ENCODE results near the gene MTUS2. TPM values are rescaled to one million over a fixed set of nuclear protein-coding genes. Genes with fewer than 3 reads are reported as not detected.
A peak's percentile ranks its signal among the peaks of the same experiment; 100 is the strongest.

Gene MTUS2
- total RNA-seq, 1 experiment from 2014 or later, result 0.11 TPM

DNA sequence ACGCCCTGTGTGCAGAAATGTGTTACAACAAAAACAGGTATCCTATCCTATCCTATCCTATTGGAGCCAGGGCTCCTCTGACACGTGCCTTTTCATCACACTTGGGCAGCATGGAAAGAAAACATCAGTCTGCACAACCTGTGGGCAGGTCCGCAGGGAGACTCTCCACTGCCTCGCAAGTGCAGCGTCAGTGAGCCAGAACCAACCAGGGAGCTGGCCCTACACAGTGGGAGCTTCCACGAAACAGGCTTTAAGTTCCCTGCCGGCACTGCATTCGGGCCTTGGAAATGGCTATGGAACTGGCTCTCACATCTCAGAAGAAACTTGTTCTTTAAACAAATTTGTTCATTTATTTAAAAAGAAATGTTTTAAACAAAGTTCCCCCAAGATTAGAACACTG is 725.8 kb downstream of the MTUS2 start:
- ChIA-PET CTCF (no interaction called here), POLR2A (ENCODE audit: low non-redundant PET) (interaction anchor here (1.0 kb wide), 1 partner anchor 180 kb away, joined by 3 read pairs; no protein-coding TSS in a partner anchor)

DNA sequence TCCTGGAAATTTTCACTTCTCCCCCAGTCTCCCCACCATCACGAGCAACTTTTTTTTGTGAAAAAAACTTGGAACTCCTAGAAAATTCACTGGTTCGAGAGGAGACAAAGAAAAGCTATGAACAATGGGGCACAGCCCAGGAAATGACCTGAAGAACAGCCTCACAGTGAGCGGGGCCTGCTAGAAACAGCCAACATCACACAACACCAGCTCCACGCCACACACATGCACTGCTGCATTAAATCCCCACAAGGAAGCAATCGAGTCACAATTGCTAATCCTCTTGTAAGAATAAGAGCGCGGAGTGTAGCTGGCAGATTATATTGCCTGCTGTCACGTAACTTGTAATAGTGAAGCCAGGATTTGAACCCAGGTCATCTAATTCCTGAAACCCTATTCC is 726.5 kb downstream of the MTUS2 start:
- ChIA-PET CTCF (no interaction called here), POLR2A (ENCODE audit: low non-redundant PET) (no interaction called here)
- H3K27me3 ChIP-seq (replicated peaks; ENCODE audit: insufficient read depth, low read depth, low read length, poor library complexity), result no peaks in the 10 kb centered on the region
- H3K4me3 ChIP-seq (ENCODE audit: low read depth, low read length, poor library complexity, severe bottlenecking), result no peak overlapping the region
- no peaks in the 10 kb centered on the region for H3K9me3 ChIP-seq (ENCODE audit: low read depth, low read length, poor library complexity, severe bottlenecking)
- intact Hi-C loops (cut with micrococcal nuclease; ENCODE audit: unreplicated experiment), result no loop called here
- DNase-seq (ENCODE audit: low spot score), result no peak
- H3K36me3 ChIP-seq (ENCODE audit: insufficient read depth, low read length, poor library complexity, severe bottlenecking), result peaks cover 11% of the 10 kb centered on the region
- TF ChIP-seq EZH2 (IDR thresholded peaks at IDR 0.05; ENCODE audit: borderline replicate concordance, low read depth, low read length, poor library complexity, severe bottlenecking), result no peak
- TF ChIP-seq, protein P1, sequence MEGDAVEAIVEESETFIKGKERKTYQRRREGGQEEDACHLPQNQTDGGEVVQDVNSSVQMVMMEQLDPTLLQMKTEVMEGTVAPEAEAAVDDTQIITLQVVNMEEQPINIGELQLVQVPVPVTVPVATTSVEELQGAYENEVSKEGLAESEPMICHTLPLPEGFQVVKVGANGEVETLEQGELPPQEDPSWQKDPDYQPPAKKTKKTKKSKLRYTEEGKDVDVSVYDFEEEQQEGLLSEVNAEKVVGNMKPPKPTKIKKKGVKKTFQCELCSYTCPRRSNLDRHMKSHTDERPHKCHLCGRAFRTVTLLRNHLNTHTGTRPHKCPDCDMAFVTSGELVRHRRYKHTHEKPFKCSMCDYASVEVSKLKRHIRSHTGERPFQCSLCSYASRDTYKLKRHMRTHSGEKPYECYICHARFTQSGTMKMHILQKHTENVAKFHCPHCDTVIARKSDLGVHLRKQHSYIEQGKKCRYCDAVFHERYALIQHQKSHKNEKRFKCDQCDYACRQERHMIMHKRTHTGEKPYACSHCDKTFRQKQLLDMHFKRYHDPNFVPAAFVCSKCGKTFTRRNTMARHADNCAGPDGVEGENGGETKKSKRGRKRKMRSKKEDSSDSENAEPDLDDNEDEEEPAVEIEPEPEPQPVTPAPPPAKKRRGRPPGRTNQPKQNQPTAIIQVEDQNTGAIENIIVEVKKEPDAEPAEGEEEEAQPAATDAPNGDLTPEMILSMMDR (conservative IDR thresholded peaks at IDR 0.05; ENCODE audit: low read depth, low read length), result no peak
- peaks cover 19% of the 10 kb centered on the region for H3K4me1 ChIP-seq (ENCODE audit: insufficient read depth, low read length, poor library complexity, severe bottlenecking)
- peak overlapping the region; percentile 11 for H3K27ac ChIP-seq (ENCODE audit: low read depth, low read length, poor library complexity, severe bottlenecking)
- BruUV-seq (replicated peaks), result no TSS peak

More for the DNA sequence above, 725.8 kb downstream of the MTUS2 start:
- no peak overlapping the region for H3K4me3 ChIP-seq (ENCODE audit: low read depth, low read length, poor library complexity, severe bottlenecking)
- H3K27me3 ChIP-seq (replicated peaks; ENCODE audit: insufficient read depth, low read depth, low read length, poor library complexity), result no peaks in the 10 kb centered on the region
- intact Hi-C loops (cut with micrococcal nuclease; ENCODE audit: unreplicated experiment), result no loop called here
- H3K9me3 ChIP-seq (ENCODE audit: low read depth, low read length, poor library complexity, severe bottlenecking), result no peaks in the 10 kb centered on the region
- BruUV-seq (replicated peaks), result no TSS peak
- DNase-seq (ENCODE audit: low spot score), result no peak
- H3K27ac ChIP-seq (ENCODE audit: low read depth, low read length, poor library complexity, severe bottlenecking), result no peak overlapping the region
- peaks cover 19% of the 10 kb centered on the region for H3K4me1 ChIP-seq (ENCODE audit: insufficient read depth, low read length, poor library complexity, severe bottlenecking)
- H3K36me3 ChIP-seq (ENCODE audit: insufficient read depth, low read length, poor library complexity, severe bottlenecking), result peaks cover 7% of the 10 kb centered on the region
- TF ChIP-seq, protein P1 (conservative IDR thresholded peaks at IDR 0.05; ENCODE audit: low read depth, low read length), result no peak
- TF ChIP-seq EZH2 (IDR thresholded peaks at IDR 0.05; ENCODE audit: borderline replicate concordance, low read depth, low read length, poor library complexity, severe bottlenecking), result no peak

DNA sequence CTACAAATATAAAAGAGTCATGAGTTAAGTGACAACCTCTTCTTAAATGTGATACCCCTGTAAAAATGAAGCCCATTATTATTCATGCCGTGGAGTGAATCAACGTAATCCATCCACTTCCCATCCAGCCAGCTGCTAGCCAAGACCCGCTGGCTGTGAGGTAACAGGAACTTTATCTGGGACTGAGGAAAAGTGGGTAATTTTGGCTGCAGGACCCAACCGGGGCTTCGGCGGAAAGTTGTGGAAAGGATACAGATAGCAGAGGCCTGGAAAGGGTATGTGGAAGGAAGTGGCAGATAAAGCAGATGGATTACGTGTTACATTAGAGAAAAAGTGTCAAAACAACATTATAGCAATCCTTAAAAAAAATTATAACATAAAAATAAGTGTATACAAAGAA is 727.0 kb downstream of the MTUS2 start:
- H3K4me1 ChIP-seq (ENCODE audit: insufficient read depth, low read length, poor library complexity, severe bottlenecking), result peaks cover 19% of the 10 kb centered on the region
- no peaks in the 10 kb centered on the region for H3K27me3 ChIP-seq (replicated peaks; ENCODE audit: insufficient read depth, low read depth, low read length, poor library complexity)
- ChIA-PET POLR2A (ENCODE audit: low non-redundant PET) (no interaction called here), CTCF (no interaction called here)
- TF ChIP-seq, protein P1 (conservative IDR thresholded peaks at IDR 0.05; ENCODE audit: low read depth, low read length), result no peak
- TF ChIP-seq EZH2 (IDR thresholded peaks at IDR 0.05; ENCODE audit: borderline replicate concordance, low read depth, low read length, poor library complexity, severe bottlenecking), result no peak
- no TSS peak for BruUV-seq (replicated peaks)
- H3K27ac ChIP-seq (ENCODE audit: low read depth, low read length, poor library complexity, severe bottlenecking), result peak overlapping the region; percentile 11
- H3K9me3 ChIP-seq (ENCODE audit: low read depth, low read length, poor library complexity, severe bottlenecking), result no peaks in the 10 kb centered on the region
- no peak for DNase-seq (ENCODE audit: low spot score)
- H3K36me3 ChIP-seq (ENCODE audit: insufficient read depth, low read length, poor library complexity, severe bottlenecking), result peaks cover 11% of the 10 kb centered on the region
- no peak overlapping the region for H3K4me3 ChIP-seq (ENCODE audit: low read depth, low read length, poor library complexity, severe bottlenecking)
- intact Hi-C loops (cut with micrococcal nuclease; ENCODE audit: unreplicated experiment), result no loop called here
